ENCODE measurements around the gene GRIN2A.

The GRIN2A gene

GRCh38 chr16:9820476-9821246 lies 361.6 kb downstream of the GRIN2A start:
- TF ChIP-seq, protein P1, sequence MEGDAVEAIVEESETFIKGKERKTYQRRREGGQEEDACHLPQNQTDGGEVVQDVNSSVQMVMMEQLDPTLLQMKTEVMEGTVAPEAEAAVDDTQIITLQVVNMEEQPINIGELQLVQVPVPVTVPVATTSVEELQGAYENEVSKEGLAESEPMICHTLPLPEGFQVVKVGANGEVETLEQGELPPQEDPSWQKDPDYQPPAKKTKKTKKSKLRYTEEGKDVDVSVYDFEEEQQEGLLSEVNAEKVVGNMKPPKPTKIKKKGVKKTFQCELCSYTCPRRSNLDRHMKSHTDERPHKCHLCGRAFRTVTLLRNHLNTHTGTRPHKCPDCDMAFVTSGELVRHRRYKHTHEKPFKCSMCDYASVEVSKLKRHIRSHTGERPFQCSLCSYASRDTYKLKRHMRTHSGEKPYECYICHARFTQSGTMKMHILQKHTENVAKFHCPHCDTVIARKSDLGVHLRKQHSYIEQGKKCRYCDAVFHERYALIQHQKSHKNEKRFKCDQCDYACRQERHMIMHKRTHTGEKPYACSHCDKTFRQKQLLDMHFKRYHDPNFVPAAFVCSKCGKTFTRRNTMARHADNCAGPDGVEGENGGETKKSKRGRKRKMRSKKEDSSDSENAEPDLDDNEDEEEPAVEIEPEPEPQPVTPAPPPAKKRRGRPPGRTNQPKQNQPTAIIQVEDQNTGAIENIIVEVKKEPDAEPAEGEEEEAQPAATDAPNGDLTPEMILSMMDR (IDR thresholded peaks at IDR 0.05) = peak; percentile 46
- peak; percentile 20 for DNase-seq
- Mint-ChIP-seq H3K36me3 (ENCODE audit: low read depth) (no peaks in the 10 kb centered on the region), H3K9me3 (no peaks in the 10 kb centered on the region), H3K4me1 (peaks cover 13% of the 10 kb centered on the region), H3K4me3 (no peak overlapping the region), H3K27ac (no peak overlapping the region), H3K27me3 (ENCODE audit: low read depth, poor library complexity) (peaks cover 20% of the 10 kb centered on the region)

DNA sequence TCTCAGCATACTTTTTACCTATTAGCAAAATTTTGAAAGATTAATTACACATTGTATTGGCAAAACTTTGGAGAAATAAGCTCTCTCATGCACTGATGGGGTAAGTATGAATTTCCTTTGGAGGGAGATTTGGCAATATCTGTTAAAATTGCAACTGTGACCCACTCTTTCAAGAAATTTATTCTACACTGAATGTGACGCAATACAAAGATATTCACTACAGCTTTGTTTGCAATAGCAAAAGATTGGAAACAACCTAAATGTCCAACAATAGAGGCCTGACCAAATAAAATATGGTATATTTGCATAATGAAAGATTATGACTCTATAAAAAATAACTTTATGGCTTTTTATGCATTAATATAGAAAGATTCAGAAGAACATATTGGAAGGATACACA lies 363.5 kb downstream of the GRIN2A start:
- DNase-seq = no peak
- no peaks in the 10 kb centered on the region for H3K36me3 Mint-ChIP-seq (ENCODE audit: low read depth)
- peaks cover 6% of the 10 kb centered on the region for H3K4me1 Mint-ChIP-seq
- H3K27ac Mint-ChIP-seq = no peak overlapping the region
- peaks cover 16% of the 10 kb centered on the region for H3K27me3 Mint-ChIP-seq (ENCODE audit: low read depth, poor library complexity)
- H3K4me3 Mint-ChIP-seq = no peak overlapping the region
- H3K9me3 Mint-ChIP-seq = no peaks in the 10 kb centered on the region
- TF ChIP-seq, protein P1 (IDR thresholded peaks at IDR 0.05) = no peak

DNA sequence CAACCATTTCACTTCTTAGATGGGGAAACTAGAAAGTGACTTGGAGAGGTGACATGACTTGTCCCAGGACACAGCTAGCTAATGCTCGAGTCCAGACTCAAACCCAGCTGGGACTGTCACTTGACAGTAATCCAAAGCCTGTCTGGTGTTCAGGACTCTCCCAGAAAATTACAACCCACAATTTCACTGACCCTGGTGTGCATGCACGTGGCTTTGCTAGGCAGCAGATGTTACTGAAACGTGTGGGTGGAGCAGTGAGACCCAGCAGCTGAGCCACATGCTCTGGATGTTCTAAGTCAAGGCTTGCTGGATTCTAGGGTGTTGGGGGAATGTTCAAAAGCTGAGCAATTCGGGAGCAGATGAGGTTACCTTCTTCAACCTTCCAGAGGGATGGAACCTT lies 364.6 kb downstream of the GRIN2A start:
- no peak for DNase-seq
- no peaks in the 10 kb centered on the region for H3K9me3 Mint-ChIP-seq
- no peaks in the 10 kb centered on the region for H3K36me3 Mint-ChIP-seq (ENCODE audit: low read depth)
- H3K4me1 Mint-ChIP-seq = peaks cover 6% of the 10 kb centered on the region
- TF ChIP-seq, protein P1 (IDR thresholded peaks at IDR 0.05) = no peak
- no peak overlapping the region for H3K4me3 Mint-ChIP-seq
- peaks cover 13% of the 10 kb centered on the region for H3K27me3 Mint-ChIP-seq (ENCODE audit: low read depth, poor library complexity)
- H3K27ac Mint-ChIP-seq = no peak overlapping the region

GRCh38 chr16:9816644-9817043 lies 365.6 kb downstream of the GRIN2A start:
- no peak for DNase-seq
- Mint-ChIP-seq H3K9me3 (no peaks in the 10 kb centered on the region), H3K4me1 (peaks cover 6% of the 10 kb centered on the region), H3K27ac (no peak overlapping the region), H3K4me3 (no peak overlapping the region), H3K36me3 (ENCODE audit: low read depth) (no peaks in the 10 kb centered on the region), H3K27me3 (ENCODE audit: low read depth, poor library complexity) (peaks cover 13% of the 10 kb centered on the region)
- TF ChIP-seq, protein P1 (IDR thresholded peaks at IDR 0.05) = no peak

GRCh38 chr16:9813665-9814064 lies 368.6 kb downstream of the GRIN2A start:
- no peaks in the 10 kb centered on the region for H3K27me3 Mint-ChIP-seq (ENCODE audit: low read depth, poor library complexity)
- TF ChIP-seq, protein P1 (IDR thresholded peaks at IDR 0.05) = no peak

GRCh38 chr16:9808210-9808609 lies 374.0 kb downstream of the GRIN2A start:
- H3K27me3 Mint-ChIP-seq (ENCODE audit: low read depth, poor library complexity) = peaks cover 4% of the 10 kb centered on the region
- H3K36me3 Mint-ChIP-seq (ENCODE audit: low read depth) = no peaks in the 10 kb centered on the region
- no peak overlapping the region for H3K4me3 Mint-ChIP-seq
- no peak overlapping the region for H3K27ac Mint-ChIP-seq
- TF ChIP-seq, protein P1 (IDR thresholded peaks at IDR 0.05) = no peak
- no peaks in the 10 kb centered on the region for H3K4me1 Mint-ChIP-seq
- H3K9me3 Mint-ChIP-seq = peaks cover 8% of the 10 kb centered on the region
- DNase-seq = no peak

More at GRCh38 chr16:9813665-9814064, 368.6 kb downstream of the GRIN2A start:
- Mint-ChIP-seq H3K27ac (no peak overlapping the region), H3K9me3 (no peaks in the 10 kb centered on the region), H3K4me3 (no peak overlapping the region), H3K36me3 (ENCODE audit: low read depth) (no peaks in the 10 kb centered on the region), H3K4me1 (no peaks in the 10 kb centered on the region)
- DNase-seq = no peak

All from nephron progenitor cell (in vitro differentiated cells).